Endothelial cell of umbilical vein (primary cell): ENCODE measurements around the gene RSPH3. TPM values are rescaled to one million over a fixed set of nuclear protein-coding genes. Genes with fewer than 3 reads are reported as not detected.

Experiments used
- BruUV-seq: library from RNA; stranded (reverse); fragments of 400-500 nt; replicated peaks from 2 replicates; lab custom pipeline; 2021; lab: Mats Ljungman, UMichigan
- CTCF ChIA-PET: fragments of 300-600, 350-600 bp; sonication (Branson Sonifier 250); formaldehyde crosslinking; loops from one replicate; lab custom pipeline; 2021; ENCODE audit warnings: antibody characterized with exemption, inconsistent platforms; lab: Charles Lee
- POLR2A ChIA-PET: fragments of 300-600, 350-600 bp; sonication (Branson Sonifier 250); formaldehyde crosslinking; loops from one replicate; lab custom pipeline; 2021; ENCODE audit warnings: antibody characterized with exemption, inconsistent platforms; lab: Charles Lee
- DNase-seq: peaks from one replicate; pipeline ENCODE4 v3.0.0-alpha.2; 2011; ENCODE audit warnings: low read depth, low spot score
- FAIRE-seq: peaks from 2 replicates; lab custom pipeline; 2011; peaks lifted over from hg19 to GRCh38; lab: Jason Lieb, UNC
- H2AFZ ChIP-seq: 2 replicates; pipeline ENCODE4 v1.6.0; 2012; ENCODE audit warnings: low read depth, low read length, control low read depth, inconsistent platforms
- H3K27ac ChIP-seq: 2 replicates; pipeline ENCODE4 v1.5.1; 2011; ENCODE audit warnings: low read depth, mild to moderate bottlenecking, control low read depth, low read length, moderate library complexity; ENCODE audit not compliant: insufficient read depth
- H3K27me3 ChIP-seq, 2 experiments: 2 replicates each; pipeline versions ENCODE4 v1.6.0 to v1.6.1; 2011; ENCODE audit warnings: low read length in 2 of 2, mixed read lengths in 1 of 2; ENCODE audit not compliant: control insufficient read depth in 2 of 2, insufficient read depth in 2 of 2
- H3K36me3 ChIP-seq, 2 experiments: 2 replicates in 1 of 2; 3 replicates in 1 of 2; pipeline ENCODE4 v1.5.1; 2011; ENCODE audit warnings: low read length in 2 of 2, mild to moderate bottlenecking in 1 of 2, moderate library complexity in 1 of 2; ENCODE audit not compliant: control insufficient read depth in 2 of 2, insufficient read depth in 2 of 2; ENCODE audit errors: extremely low read depth in 1 of 2
- H3K4me1 ChIP-seq: 3 replicates; pipeline ENCODE4 v1.5.1; 2011; ENCODE audit warnings: mild to moderate bottlenecking, low read length; ENCODE audit not compliant: control insufficient read depth, insufficient read depth; ENCODE audit errors: extremely low read depth
- H3K4me2 ChIP-seq: 2 replicates; pipeline ENCODE4 v1.6.1; 2011; ENCODE audit warnings: low read length, control low read depth, mixed read lengths; ENCODE audit not compliant: insufficient read depth
- H3K4me3 ChIP-seq, 3 experiments: fragments of 200-600 bp in 1 of 3; sonication (generic), shearing (Covaris generic) in 1 of 3; replicated peaks in 1 of 3; 2 replicates each; pipeline ENCODE4 v1.5.1; 2011 to 2016; ENCODE audit warnings: control low read depth in 3 of 3, low read length in 3 of 3, mild to moderate bottlenecking in 2 of 3, inconsistent platforms in 1 of 3, low read depth in 1 of 3, moderate library complexity in 1 of 3; ENCODE audit not compliant: insufficient read depth in 1 of 3
- H3K79me2 ChIP-seq: 2 replicates; pipeline ENCODE4 v1.6.0; 2012; ENCODE audit warnings: low read length, inconsistent platforms; ENCODE audit not compliant: control insufficient read depth, insufficient read depth
- H3K9ac ChIP-seq: replicated peaks from 2 replicates; pipeline ENCODE3; 2011; ENCODE audit warnings: low read length, control low read depth; ENCODE audit not compliant: insufficient read depth; ENCODE audit errors: extremely low read depth
- H3K9me1 ChIP-seq: replicated peaks from 3 replicates; pipeline ENCODE4 v1.6.0; 2011; ENCODE audit warnings: mild to moderate bottlenecking, low read length; ENCODE audit not compliant: control insufficient read depth, insufficient read depth; ENCODE audit errors: extremely low read depth
- H3K9me3 ChIP-seq: replicated peaks from 2 replicates; pipeline ENCODE4 v1.5.1; 2012; ENCODE audit warnings: low read length, inconsistent platforms; ENCODE audit not compliant: control insufficient read depth, insufficient read depth
- H4K20me1 ChIP-seq: replicated peaks from 2 replicates; pipeline ENCODE3; 2011; ENCODE audit warnings: mild to moderate bottlenecking, low read length; ENCODE audit not compliant: control insufficient read depth, insufficient read depth; ENCODE audit errors: extremely low read depth
- GATA2 ChIP-seq: IDR thresholded peaks from 2 replicates; pipeline ENCODE4 v1.7.0; 2011; ENCODE audit warnings: low read depth, mild to moderate bottlenecking, moderate library complexity, mixed read lengths, low read length; ENCODE audit not compliant: insufficient read length, insufficient read depth
- JUN ChIP-seq: IDR thresholded peaks from 2 replicates; pipeline ENCODE4 v1.6.1; 2011; ENCODE audit warnings: borderline replicate concordance, low read depth; ENCODE audit not compliant: insufficient read length, insufficient read depth
- MYC ChIP-seq: IDR thresholded peaks from one replicate; pipeline ENCODE4 v1.6.1; 2011; ENCODE audit warnings: mild to moderate bottlenecking, low read depth, low read length
- POLR2A ChIP-seq: IDR thresholded peaks from 2 replicates; pipeline ENCODE4 v1.6.1; 2012; ENCODE audit warnings: low read depth, mild to moderate bottlenecking, control low read depth, low read length
- dilution Hi-C: fragments of 300-500 bp; cut with MboI; formaldehyde crosslinking; loops from one replicate; pipeline ENCODE4 v1.15.0; 2019; ENCODE audit warnings: low sequenced_read_pairs; ENCODE audit not compliant: extremely low pct_ligation_motif_present
- intact Hi-C: fragments of 100-400 bp; cut with micrococcal nuclease; formaldehyde crosslinking; loops from one replicate; pipeline ENCODE4 v1.10.0; 2022
- polyA plus RNA-seq, 4 experiments: library from polyadenylated mRNA; depleted of rRNA in 3 of 4; stranded (reverse) in 3 of 4; unstranded in 1 of 4; fragments of >200 nt; gene quantifications; 2 replicates each; pipeline versions ENCODE4 v1.2.1 to v1.2.3, GENCODE V29; 2011 to 2012; ENCODE audit warnings: missing spikeins in 1 of 4
- total RNA-seq: library from RNA; stranded (reverse); gene quantifications from 2 replicates; pipeline ENCODE4 v1.2.3, GENCODE V29; 2021
- TF ChIP-seq, protein P1 (sequence below), 2 donors: IDR thresholded peaks; 1 replicate in 1 of 2; 2 replicates in 1 of 2; pipeline ENCODE4 v1.5.1; 2011; ENCODE audit warnings: low read length in 2 of 2, mild to moderate bottlenecking in 2 of 2, moderate library complexity in 2 of 2, control low read depth in 1 of 2, inconsistent platforms in 1 of 2, low read depth in 1 of 2; ENCODE audit not compliant: insufficient read depth in 1 of 2; ENCODE audit errors: extremely low read depth in 1 of 2
- TF ChIP-seq, protein P2 (sequence below): IDR thresholded peaks from 2 replicates; pipeline ENCODE4 v1.6.1; 2011; ENCODE audit not compliant: insufficient read depth, insufficient read length

RSPH3 gene
- total and polyA plus RNA-seq, 2 donors (not counting 3 experiments of a cell fraction or from before 2014, with no cell fraction given), result 0.66 to 3.3 TPM

DNA sequence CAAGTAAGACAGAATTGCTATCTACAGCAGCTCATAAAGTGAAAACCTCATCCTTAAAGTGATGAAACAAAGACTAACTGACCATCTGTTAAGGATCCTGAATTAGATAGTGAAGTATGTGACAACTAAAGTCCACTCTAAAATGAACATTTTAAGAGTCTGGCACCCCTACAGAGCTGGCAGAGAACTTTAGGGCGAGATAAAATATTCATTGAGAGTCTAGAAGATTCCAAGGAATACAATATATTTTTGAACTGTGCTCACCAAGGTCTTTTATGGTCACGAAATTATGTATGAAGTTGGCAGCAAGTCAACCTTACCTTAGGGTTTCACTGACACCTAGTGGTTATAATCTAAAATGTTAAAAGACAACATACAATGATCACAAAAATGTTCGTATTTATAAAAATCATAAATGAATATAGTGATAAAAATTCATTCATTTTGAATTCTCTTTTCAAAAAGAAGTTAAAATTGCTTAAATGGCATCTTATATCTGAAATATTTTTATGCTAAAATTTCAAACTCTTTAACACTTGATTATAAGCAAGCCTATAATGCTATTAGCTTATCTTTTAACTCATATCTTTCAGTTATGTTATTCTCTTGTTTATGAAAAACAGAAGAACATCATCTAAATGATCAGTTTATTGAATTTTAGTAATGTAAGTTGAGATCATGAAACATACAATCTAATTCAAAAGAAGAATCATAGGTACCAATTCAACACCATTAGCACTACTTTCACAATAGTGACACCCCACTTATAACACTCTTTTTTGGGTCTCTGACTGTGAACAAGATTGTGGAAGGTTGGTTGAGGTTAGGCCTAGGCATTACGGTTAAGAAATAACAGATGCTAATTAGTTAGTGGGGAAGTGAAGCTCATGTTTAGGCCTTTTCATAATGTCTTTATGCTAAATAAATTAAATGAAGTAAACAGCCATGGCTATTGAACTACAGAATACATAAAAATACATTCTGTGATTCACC, 27.5 kb downstream of the RSPH3 start:
- no peaks in the 10 kb centered on the region for H3K36me3 ChIP-seq
- no peak for TF ChIP-seq MYC
- TF ChIP-seq POLR2A, result no peak
- TF ChIP-seq, protein P1, sequence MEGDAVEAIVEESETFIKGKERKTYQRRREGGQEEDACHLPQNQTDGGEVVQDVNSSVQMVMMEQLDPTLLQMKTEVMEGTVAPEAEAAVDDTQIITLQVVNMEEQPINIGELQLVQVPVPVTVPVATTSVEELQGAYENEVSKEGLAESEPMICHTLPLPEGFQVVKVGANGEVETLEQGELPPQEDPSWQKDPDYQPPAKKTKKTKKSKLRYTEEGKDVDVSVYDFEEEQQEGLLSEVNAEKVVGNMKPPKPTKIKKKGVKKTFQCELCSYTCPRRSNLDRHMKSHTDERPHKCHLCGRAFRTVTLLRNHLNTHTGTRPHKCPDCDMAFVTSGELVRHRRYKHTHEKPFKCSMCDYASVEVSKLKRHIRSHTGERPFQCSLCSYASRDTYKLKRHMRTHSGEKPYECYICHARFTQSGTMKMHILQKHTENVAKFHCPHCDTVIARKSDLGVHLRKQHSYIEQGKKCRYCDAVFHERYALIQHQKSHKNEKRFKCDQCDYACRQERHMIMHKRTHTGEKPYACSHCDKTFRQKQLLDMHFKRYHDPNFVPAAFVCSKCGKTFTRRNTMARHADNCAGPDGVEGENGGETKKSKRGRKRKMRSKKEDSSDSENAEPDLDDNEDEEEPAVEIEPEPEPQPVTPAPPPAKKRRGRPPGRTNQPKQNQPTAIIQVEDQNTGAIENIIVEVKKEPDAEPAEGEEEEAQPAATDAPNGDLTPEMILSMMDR (IDR thresholded peaks at IDR 0.05; ENCODE audit: extremely low read depth in 1 of 2, insufficient read depth in 1 of 2, low read depth in 1 of 2, low read length in 2 of 2), result peak in 1 of 2 donors; percentile 14
- TF ChIP-seq GATA2, result no peak
- no peak for TF ChIP-seq JUN
- TF ChIP-seq, protein P2, sequence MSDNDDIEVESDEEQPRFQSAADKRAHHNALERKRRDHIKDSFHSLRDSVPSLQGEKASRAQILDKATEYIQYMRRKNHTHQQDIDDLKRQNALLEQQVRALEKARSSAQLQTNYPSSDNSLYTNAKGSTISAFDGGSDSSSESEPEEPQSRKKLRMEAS, result no peak
- no peak overlapping the region for H3K4me2 ChIP-seq
- no peaks in the 10 kb centered on the region for H3K9me1 ChIP-seq
- POLR2A ChIA-PET, result no interaction called here
- H3K9me3 ChIP-seq, result no peaks in the 10 kb centered on the region
- FAIRE-seq (peak; percentile 12), DNase-seq (peak; percentile 66)
- H4K20me1 ChIP-seq, result no peaks in the 10 kb centered on the region
- H3K9ac ChIP-seq, result no peak overlapping the region
- no peak overlapping the region for H3K27ac ChIP-seq
- no peaks in the 10 kb centered on the region for H3K79me2 ChIP-seq
- H3K4me3 ChIP-seq, result no peak overlapping the region
- no TSS peak for BruUV-seq
- H3K4me1 ChIP-seq, result no peaks in the 10 kb centered on the region
- H3K27me3 ChIP-seq, result no peaks in the 10 kb centered on the region
- dilution Hi-C loops, result no loop called here
- no peak overlapping the region for H2AFZ ChIP-seq
- CTCF ChIA-PET, result interaction anchor here (0.7 to 6.7 kb wide), 19 partner anchors 10 to 368 kb away, joined by 3 to 66 read pairs (median 7); partner anchors contain the start of gene RSPH3
- intact Hi-C loops, result loop anchor here (1.0 kb wide), 3 partner anchors 179 to 758 kb away; no protein-coding TSS in a partner anchor
